Activated naive CD4-positive, alpha-beta T cell treated with anti-CD3 and anti-CD28 coated beads, Interleukin-2, amount 50 U/mL, for 72 hours (primary cell): ENCODE measurements around the gene ENTR1. TPM values are rescaled to one million over a fixed set of nuclear protein-coding genes. Genes with fewer than 3 reads are reported as not detected.

ENCODE experiments used
- ATAC-seq, 2 donors: fragments of 150-1000 bp; cut with Tn5 transposase; 2 replicates each; pipeline ENCODE4 v1.10.0; 2021; ENCODE audit warnings: mild to moderate bottlenecking in 2 of 2, moderate library complexity in 2 of 2
- DNase-seq, 2 donors: peaks; one replicate each; pipeline ENCODE4 v3.0.0; 2021 to 2022; ENCODE audit warnings: low spot score in 2 of 2
- H3K27ac Mint-ChIP-seq, 2 donors: one replicate each; pipeline ENCODE4 v1.8.0; 2022; ENCODE audit warnings: mild to moderate bottlenecking in 2 of 2, mixed read lengths in 2 of 2
- H3K36me3 Mint-ChIP-seq, 2 donors: one replicate each; pipeline ENCODE4 v1.8.0; 2022; ENCODE audit warnings: mixed read lengths in 2 of 2
- H3K9me3 Mint-ChIP-seq, 2 donors: one replicate each; pipeline ENCODE4 v1.8.0; 2022; ENCODE audit warnings: mixed read lengths in 2 of 2
- total RNA-seq, 2 donors: library from RNA; stranded (reverse); gene quantifications; one replicate each; pipeline ENCODE4 v1.2.3, GENCODE V29; 2022

The ENTR1 gene
- total RNA-seq, 2 donors from 2014 or later = 52.2 to 75.4 TPM

DNA sequence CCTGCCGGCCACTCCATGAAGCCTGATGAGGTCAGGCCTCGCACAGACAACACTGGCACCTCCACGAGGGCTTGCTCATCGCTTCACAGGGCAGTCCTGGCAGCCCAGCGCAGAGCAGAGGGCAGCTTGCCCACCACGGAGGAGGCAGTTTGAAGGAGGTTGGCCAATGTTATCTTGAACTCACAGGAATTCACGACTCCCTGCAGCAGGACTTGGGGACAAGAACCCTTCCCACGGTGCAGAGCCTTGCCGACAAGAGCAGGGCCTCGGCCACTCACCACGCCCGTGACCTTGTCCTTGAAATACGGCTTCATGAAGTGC, 15.4 kb downstream of the ENTR1 start:
- Mint-ChIP-seq H3K36me3 (peaks cover 19 to 29% of the 10 kb centered on the region in 2 donors), H3K9me3 (no peaks in the 10 kb centered on the region), H3K27ac (no peak overlapping the region)
- ATAC-seq (no peak), DNase-seq (no peak)

DNA sequence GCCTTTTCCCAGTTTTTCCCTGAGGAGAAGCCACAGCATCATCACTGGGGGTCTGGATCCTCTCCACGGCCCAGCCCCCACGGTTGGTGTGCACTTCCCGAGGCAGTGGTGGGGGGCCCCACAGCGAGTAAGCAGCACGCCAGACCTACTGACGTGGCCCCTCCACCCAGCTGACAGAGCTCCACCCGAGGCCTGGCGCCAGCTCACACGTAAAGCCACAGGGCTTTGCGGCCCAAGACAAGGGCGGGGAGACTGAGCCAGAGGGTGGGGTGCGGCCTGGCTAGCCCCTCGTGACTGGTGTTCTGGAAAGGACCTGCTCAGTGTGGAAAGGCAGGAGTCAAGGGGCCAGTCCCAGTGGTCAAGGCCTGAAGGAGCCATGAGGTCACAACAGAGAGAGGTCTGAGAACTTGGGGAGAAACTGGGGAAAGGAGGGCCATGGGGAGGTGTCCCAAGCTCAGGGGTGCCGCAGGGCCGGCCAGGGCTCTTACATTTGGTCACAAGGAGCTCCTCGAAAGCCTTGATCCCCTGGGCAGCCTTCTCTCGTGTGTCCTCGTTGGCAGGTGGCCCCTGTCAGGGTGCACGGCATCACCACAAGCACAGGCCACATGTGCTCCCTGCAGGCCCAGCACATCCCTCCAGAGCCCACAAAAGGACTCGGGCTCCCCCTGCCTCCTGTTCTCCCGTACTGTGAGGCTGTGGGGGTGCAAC, 15.9 kb downstream of the ENTR1 start:
- no peak for ATAC-seq
- Mint-ChIP-seq H3K9me3 (no peaks in the 10 kb centered on the region), H3K27ac (no peak overlapping the region), H3K36me3 (peaks cover 23 to 34% of the 10 kb centered on the region in 2 donors)
- DNase-seq = no peak

DNA sequence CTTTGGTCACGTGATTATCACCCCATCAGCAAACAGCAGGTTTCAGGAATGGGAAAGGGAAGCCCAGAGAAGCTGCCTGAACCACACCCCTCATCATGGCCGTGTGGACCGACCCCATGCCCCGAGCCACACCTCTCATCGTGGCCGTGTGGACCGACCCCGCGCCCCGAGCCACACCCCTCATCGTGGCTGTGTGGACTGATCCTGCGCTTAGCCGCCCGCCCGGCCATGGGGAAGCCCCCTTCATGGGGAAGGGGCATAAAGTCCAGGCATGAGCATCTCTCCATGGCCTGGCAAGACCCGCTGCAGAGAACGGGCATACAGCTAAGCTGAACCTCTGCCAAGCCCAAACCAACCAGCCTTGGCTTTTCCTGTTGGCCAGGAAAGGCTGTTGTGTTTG, 16.9 kb downstream of the ENTR1 start:
- DNase-seq = no peak
- Mint-ChIP-seq H3K9me3 (no peaks in the 10 kb centered on the region), H3K36me3 (peaks cover 23 to 26% of the 10 kb centered on the region in 2 donors), H3K27ac (no peak overlapping the region)
- no peak for ATAC-seq

DNA sequence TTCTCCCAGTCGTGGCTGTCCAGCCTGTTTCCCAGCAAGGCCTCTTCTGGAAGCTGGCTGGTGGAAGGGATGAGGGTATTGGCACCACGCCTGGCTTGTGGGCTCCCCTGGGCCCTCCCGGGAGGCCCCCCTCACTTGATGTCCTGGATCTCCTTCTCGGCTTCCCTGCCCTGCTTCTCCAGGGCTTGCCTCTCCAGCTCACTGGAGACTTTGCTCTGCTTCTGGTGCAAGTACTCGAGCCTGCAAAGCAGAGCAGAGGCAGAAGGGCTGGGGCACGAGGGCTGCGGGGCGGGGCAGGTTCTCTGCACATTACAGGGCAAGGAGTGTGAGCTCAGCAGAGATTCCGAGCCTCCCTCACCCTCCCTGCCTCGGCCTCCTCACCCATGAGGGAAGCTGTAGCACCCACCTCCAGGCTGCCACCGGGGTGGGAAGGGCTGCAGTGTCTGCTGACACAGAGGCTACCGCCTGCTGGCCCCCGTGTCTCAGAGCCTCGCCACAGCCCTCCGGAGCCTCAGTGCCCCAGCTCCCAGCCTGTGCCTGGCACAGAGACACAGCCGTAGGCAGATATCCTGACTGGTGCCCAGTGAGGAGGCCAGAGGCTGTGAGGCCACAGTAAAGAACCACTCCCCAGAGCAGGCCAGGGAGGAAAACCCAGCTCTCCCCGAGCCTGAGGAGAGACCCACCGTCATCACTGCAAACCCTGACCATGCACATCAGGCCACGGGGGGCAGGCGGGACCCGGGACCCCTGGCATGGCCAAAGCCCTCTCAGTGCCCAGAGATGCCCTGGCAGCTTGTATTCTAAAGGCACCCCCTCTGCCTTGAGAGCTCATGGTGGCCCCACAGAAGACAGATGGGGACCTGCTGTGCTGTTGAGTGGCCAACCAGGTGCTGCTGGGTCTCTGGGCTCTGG, 17.6 kb downstream of the ENTR1 start:
- ATAC-seq = no peak
- Mint-ChIP-seq H3K36me3 (peaks cover 21 to 23% of the 10 kb centered on the region in 2 donors), H3K9me3 (no peaks in the 10 kb centered on the region), H3K27ac (no peak overlapping the region)
- no peak for DNase-seq

DNA sequence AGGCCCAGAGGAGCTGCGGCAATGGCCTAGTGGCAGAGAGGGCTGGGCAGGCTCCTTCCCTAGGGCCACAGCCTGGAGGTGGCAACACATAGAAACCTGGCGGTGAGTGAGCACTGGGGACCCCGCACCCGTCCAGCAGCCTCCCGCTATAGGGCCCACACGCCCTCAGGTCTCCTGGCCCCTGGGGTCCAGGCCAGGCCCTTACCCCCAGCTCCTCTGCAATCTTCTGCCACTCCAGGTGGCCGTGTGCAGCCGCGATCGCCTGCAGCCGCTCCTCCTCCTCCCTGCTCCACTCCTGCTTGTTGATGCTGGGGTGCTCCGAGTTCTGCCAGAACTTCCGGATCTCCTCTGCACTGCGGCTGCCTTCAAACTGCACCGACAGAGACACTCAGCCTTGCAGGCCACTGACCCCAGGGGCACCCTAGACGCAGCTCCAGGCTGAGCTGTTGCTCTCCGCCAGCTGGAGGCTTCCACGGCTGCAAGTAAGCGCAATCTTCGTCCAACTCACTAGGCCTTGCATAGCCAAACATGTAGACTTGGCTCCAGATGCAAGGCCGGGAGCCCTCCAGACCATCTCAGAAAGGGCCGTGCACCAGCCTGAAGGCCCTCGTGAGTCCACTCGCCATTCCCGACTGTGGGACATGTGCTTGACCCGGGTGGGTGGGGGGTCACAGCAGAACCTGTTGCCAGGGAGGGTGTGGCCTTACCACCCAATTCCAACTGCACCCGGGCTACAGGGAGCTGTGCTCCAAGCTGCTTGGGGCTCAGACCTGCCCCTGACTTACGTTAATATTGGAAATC, 18.5 kb downstream of the ENTR1 start:
- no peak for ATAC-seq
- DNase-seq = no peak
- Mint-ChIP-seq H3K9me3 (no peaks in the 10 kb centered on the region), H3K36me3 (peaks cover 18 to 27% of the 10 kb centered on the region in 2 donors), H3K27ac (no peak overlapping the region)

DNA sequence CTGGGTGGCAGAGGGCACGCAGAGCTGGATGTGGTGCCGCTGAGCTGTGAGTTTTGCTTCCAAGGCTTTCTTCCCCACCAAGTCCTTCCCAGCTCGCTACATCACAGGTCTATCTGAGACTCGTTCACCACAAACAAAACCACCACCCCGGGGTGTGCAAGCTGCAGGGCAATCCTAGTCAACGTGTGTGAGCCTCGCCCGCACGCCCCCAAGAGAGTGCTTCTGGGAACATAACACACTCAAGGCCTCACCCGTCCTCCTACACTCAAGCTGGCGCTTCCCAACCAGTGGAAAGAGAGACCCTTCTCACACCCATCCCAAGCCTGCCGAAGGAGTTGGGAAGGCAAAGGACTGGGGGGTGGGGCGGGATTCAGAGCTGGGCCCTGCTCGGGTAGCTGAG, 21.0 kb downstream of the ENTR1 start:
- no peak overlapping the region for H3K27ac Mint-ChIP-seq
- ATAC-seq = no peak
- DNase-seq = no peak
- no peaks in the 10 kb centered on the region for H3K9me3 Mint-ChIP-seq
- peaks cover 18 to 37% of the 10 kb centered on the region in 2 donors for H3K36me3 Mint-ChIP-seq

DNA sequence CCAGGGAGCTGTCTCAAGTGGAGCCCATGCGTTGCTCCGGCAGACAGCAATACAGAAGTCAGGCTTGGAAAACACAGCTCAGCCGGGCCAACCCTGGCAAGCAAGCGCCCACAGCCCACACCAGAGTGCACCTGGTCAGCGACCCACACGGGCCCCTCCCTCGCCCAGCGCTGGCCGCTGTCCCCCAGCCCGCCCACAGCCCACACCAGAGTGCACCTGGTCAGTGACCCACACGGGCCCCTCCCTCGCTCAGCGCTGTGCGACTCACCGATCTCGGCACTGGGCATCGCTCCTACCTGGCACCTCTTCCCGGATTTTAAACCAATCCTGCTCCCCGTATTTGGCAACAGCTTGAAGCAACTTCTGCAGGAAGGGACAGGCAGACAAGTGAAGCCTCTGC, 23.2 kb downstream of the ENTR1 start:
- Mint-ChIP-seq H3K36me3 (peaks cover 19 to 41% of the 10 kb centered on the region in 2 donors), H3K27ac (no peak overlapping the region)
- no peak for DNase-seq

DNA sequence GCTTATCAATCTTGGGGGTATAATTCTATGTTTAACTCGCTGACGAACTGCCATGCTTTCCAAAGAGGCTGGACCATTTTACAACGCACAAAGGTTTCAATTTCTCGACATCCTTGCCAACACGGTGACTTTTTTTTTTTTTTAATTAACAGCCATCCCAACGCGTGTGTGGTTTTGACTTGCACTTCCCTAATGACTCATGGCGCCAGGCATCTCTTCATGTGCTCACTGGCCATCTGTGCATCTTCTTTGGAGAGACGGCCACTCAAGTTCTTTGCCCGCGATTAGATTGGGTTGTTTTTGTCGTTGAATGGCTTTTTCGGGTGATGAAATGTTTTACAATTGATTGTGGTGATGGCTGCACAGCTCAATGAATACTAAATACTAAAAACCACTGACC, 24.4 kb downstream of the ENTR1 start:
- ATAC-seq = no peak
- Mint-ChIP-seq H3K36me3 (peaks cover 15 to 33% of the 10 kb centered on the region in 2 donors), H3K27ac (no peak overlapping the region), H3K9me3 (no peaks in the 10 kb centered on the region)
- no peak for DNase-seq

More for the DNA sequence above, 23.2 kb downstream of the ENTR1 start:
- H3K9me3 Mint-ChIP-seq = no peaks in the 10 kb centered on the region
- no peak for ATAC-seq

DNA sequence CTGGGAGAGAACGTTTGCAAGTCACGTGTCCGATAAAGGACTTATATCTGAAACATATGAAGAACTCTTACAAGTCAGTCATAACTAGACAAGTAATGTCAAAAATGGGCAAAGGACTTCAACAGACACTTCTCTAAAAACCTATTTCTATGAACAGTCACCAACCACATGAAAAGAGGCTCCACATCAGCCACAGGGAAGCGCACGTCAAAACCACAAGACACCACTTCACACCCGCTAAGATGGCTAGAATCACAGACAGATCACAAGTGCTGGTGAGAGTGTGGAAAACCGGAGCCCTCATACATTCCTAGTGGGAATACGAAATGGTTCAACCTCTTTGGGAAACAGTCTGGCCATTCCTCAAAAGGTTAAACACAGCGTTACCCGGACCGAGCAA, 25.4 kb downstream of the ENTR1 start:
- H3K36me3 Mint-ChIP-seq = peaks cover 14 to 32% of the 10 kb centered on the region in 2 donors
- DNase-seq (peak in 1 of 2 donors; percentile 57), ATAC-seq (peak; percentile 90 to 96)
- H3K9me3 Mint-ChIP-seq = no peaks in the 10 kb centered on the region
- H3K27ac Mint-ChIP-seq = peak overlapping the region; percentile 56 to 75

DNA sequence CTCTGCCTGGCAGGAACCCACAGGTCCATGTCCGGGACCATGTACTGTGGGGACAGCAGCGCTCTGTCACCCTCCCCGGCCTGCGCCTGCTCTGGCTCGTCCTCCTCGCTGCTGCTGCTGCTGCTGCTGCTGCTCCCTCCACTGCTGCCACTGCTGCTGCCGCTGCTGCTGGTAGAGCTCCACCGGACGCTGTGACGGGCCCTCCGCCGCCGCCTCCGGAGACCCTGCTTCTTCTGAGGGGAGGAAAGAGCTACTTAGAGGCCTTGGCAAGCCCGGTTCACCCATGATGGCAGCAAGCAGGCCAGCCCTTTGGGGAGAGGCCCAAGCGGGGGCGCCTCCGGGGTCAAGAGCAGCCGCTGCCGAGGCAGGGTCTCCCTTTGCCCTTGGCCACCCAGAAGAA, 27.0 kb downstream of the ENTR1 start:
- ATAC-seq = no peak
- peaks cover 8 to 27% of the 10 kb centered on the region in 2 donors for H3K36me3 Mint-ChIP-seq

DNA sequence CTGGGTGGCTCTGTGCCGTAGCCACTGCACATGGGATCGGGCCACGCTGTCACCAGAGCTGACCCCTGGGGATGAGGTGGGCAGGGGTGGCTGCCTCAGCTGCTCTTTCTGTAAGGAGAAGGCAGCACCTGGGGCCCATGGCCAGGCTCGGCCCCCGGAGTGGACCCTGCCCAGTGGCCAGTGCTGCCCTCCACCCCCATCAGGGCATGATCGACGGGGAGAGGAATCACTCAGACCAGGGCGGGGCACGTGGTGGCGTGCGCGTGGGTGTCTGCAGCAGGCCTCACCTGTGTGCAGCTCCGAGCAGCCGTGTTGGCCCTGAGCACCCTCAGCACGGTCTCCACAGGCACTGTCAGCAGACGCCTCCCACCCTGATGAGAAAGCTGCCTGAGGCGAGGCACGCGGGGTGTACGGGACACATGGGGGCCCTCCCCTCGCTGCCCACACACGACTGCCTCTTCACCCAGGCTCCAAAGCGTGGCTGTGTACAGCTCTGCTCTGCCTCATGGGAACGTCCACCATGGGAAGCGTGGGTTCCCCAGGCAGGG, 28.4 kb downstream of the ENTR1 start:
- ATAC-seq (no peak), DNase-seq (no peak)
- Mint-ChIP-seq H3K27ac (no peak overlapping the region), H3K36me3 (peaks cover 8 to 22% of the 10 kb centered on the region in 2 donors), H3K9me3 (no peaks in the 10 kb centered on the region)

More for the DNA sequence above, 27.0 kb downstream of the ENTR1 start:
- H3K27ac Mint-ChIP-seq = no peak overlapping the region
- DNase-seq = no peak
- H3K9me3 Mint-ChIP-seq = no peaks in the 10 kb centered on the region

DNA sequence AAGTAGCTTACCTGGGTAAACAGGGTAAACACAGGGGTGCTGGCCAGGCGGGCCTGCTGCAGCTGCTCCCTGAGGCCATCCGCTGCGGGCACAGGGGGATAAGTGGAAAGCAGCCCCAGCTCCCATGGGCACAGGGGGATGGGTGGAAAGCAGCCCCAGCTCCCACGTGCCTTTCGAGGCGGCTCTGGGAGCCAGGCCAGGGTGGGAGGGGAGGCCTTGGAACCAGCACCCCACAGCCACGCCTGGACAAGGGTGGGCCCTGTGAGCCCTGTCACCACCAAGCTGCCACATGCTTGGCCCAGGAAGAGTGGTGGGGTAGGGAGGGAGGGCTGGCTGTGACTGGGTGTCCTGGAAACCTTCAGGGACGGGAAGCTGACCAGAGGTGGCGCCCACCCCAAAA, 29.1 kb downstream of the ENTR1 start:
- DNase-seq (no peak), ATAC-seq (no peak)
- H3K36me3 Mint-ChIP-seq = peaks cover 8 to 21% of the 10 kb centered on the region in 2 donors
- H3K27ac Mint-ChIP-seq = no peak overlapping the region
- H3K9me3 Mint-ChIP-seq = no peaks in the 10 kb centered on the region

DNA sequence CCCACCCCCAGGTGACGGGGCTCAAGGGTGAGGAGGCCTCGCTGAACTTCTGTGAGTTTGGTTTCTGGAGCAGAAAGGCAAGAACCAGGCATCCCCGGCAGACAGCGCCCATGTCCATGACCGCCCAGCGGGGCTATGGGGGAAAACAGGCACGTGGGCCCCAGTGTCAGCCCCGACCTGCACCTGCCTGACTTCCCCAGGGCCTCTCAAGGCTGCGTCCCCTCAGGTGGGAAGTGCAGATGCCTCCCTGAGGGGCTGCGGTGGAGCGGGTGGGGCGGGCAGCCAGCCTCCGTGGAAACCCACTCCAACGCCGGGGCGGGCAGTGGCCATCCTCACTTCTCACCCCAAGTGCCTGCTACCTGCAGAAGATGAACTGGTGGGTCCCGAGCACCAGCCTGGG, 30.0 kb downstream of the ENTR1 start:
- DNase-seq = no peak
- Mint-ChIP-seq H3K36me3 (peaks cover 8 to 13% of the 10 kb centered on the region in 2 donors), H3K9me3 (no peaks in the 10 kb centered on the region), H3K27ac (no peak overlapping the region)
- ATAC-seq = no peak

DNA sequence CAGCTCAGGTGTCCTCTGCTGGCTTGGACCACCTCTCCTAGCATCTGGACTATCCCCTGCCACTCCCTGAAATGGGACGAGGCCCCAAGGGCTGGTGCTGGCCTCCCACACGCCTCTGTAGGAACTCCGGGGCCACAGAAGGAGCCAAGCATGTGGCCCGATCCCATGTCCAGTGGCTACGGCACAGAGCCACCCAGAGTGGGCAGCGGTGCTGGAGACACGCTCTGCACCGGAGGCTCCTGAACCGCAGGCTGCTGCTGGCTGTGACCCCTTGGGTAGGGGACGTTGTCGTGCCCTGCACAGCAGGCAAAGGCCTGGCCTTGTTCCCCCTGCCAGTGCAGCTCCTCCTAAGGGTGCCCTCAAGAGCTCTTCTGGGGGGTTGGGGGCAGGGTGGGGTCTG, 30.5 kb downstream of the ENTR1 start:
- H3K27ac Mint-ChIP-seq = no peak overlapping the region
- no peak for DNase-seq

DNA sequence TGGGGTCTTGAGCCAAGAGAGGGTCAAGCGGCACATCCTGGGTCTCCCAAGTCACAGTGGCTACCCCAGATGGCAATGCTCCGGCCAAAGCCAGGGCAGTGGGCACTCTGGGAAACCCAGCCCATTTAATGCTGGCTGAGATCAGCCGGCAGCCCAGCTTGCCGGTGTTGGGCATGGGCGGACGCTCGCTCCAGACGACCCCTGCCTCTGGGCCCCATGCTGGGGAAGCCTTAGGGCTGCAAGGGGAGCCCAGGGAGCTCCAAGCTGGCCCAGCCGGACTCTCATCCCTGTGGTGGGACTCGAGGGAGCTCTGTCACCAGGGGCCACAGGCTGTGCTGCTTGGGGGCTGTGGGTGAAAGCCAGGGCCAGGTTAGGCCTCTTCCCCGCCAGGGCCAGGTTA, 31.0 kb downstream of the ENTR1 start:
- no peak for ATAC-seq
- Mint-ChIP-seq H3K27ac (no peak overlapping the region), H3K36me3 (peaks cover 1 to 7% of the 10 kb centered on the region in 2 donors), H3K9me3 (no peaks in the 10 kb centered on the region)
- no peak for DNase-seq

More for the DNA sequence above, 30.5 kb downstream of the ENTR1 start:
- H3K36me3 Mint-ChIP-seq = peaks cover 6 to 12% of the 10 kb centered on the region in 2 donors
- ATAC-seq = no peak
- no peaks in the 10 kb centered on the region for H3K9me3 Mint-ChIP-seq

DNA sequence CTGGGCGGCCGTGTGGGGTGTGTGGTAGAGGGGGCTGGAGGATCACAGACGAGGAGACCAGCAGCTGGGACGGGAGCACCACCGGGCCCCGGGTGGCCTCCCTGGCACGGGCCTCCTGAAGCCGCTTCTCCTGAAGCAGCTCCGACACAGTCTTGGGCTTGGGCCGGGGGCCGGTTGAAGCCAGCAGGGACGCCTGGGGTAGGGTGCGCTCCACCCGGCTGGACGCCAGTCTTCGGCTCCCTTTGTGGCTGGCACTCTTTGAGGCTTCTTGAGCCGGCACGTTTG, 31.5 kb downstream of the ENTR1 start:
- no peak for DNase-seq
- H3K36me3 Mint-ChIP-seq = peaks cover 0 to 2% of the 10 kb centered on the region in 2 donors
- no peaks in the 10 kb centered on the region for H3K9me3 Mint-ChIP-seq
- peak overlapping the region in 1 of 2 donors; percentile 65 for H3K27ac Mint-ChIP-seq
- no peak for ATAC-seq
